ENCODE measurements around the gene PLSCR4.

DNA sequence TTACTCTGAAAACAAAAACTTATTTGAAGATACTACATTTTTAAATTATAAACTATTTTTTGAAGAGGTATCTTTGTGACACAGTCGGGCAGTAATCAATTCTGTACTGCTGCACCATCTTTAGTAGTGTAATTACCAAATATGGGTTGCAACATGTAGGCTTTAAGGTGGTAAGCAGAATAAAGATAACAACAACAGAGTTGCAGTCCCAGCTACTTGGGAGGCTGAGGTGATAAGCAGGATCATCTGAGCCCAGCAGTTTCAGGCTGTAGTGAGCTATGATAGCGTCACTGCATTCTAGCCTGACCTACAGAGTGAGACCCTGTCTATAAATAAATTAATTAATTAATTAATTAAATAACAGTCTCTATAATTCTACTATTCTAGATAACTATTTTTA, 95.9 kb downstream of the PLSCR4 start:
- TF ChIP-seq, protein P1, sequence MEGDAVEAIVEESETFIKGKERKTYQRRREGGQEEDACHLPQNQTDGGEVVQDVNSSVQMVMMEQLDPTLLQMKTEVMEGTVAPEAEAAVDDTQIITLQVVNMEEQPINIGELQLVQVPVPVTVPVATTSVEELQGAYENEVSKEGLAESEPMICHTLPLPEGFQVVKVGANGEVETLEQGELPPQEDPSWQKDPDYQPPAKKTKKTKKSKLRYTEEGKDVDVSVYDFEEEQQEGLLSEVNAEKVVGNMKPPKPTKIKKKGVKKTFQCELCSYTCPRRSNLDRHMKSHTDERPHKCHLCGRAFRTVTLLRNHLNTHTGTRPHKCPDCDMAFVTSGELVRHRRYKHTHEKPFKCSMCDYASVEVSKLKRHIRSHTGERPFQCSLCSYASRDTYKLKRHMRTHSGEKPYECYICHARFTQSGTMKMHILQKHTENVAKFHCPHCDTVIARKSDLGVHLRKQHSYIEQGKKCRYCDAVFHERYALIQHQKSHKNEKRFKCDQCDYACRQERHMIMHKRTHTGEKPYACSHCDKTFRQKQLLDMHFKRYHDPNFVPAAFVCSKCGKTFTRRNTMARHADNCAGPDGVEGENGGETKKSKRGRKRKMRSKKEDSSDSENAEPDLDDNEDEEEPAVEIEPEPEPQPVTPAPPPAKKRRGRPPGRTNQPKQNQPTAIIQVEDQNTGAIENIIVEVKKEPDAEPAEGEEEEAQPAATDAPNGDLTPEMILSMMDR (IDR thresholded peaks at IDR 0.05): no peak
- no peak for TF ChIP-seq POLR2A (IDR thresholded peaks at IDR 0.05)
- no peak for TF ChIP-seq POLR2AphosphoS5 (IDR thresholded peaks at IDR 0.05)

Data from transverse colon (tissue), 4 donors.